Fibroblast of the aortic adventitia (primary cell): ENCODE results near the gene RANBP17. TPM values are rescaled to one million over a fixed set of nuclear protein-coding genes. Genes with fewer than 3 reads are reported as not detected.

Source experiments
- DNase-seq: peaks from one replicate; pipeline ENCODE4 v3.0.0-alpha.2; 2010; ENCODE audit warnings: low read depth
- H3K4me3 ChIP-seq: 2 replicates; pipeline ENCODE4 v1.5.1; 2011; ENCODE audit warnings: low read depth, mild to moderate bottlenecking, control low read depth, low read length, moderate library complexity
- total RNA-seq: library from RNA; depleted of rRNA; stranded (reverse); fragments of >200 nt; gene quantifications from 2 replicates; pipeline ENCODE4 v1.2.3, GENCODE V29; 2012; ENCODE audit warnings: low replicate concordance
- TF ChIP-seq, protein P1 (sequence below): IDR thresholded peaks from 2 replicates; pipeline ENCODE4 v1.5.1; 2011; ENCODE audit warnings: mild to moderate bottlenecking, low read length, control low read depth, inconsistent platforms; ENCODE audit not compliant: insufficient read depth

RANBP17 gene
- total RNA-seq, 1 donor: 10.6 TPM

DNA sequence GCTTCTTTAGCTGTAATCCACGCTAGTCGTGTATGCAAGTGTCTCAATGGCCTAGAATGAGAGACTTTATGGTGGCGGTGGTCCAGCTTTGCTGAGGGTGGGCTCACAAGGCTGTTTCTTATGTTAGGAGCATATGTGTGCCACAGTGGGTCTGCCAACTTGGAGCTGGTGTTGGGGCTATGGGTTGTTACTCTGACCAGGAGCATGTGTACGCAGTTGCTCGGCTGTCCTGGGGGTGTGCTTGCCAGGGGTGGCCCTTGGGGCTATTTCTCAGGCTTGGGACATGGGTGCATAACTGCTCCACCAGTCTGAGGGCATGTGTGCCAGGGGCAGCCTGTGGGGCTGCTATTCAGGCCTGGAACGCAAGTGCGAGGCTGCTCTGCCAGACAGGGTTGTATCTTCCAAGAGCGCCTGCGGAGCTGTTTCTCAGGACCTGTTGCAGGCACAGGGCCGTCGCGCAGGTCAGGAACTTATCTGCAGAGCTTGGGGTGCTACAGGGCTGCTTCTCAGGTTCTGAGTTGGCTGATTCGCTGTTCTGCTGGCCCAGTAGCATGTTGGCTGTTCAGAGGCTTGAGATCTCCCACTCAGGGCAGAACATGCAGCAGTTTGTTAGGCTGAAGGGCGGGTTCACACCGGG is 259.3 kb downstream of the RANBP17 start:
- DNase-seq: no peak
- TF ChIP-seq, protein P1, sequence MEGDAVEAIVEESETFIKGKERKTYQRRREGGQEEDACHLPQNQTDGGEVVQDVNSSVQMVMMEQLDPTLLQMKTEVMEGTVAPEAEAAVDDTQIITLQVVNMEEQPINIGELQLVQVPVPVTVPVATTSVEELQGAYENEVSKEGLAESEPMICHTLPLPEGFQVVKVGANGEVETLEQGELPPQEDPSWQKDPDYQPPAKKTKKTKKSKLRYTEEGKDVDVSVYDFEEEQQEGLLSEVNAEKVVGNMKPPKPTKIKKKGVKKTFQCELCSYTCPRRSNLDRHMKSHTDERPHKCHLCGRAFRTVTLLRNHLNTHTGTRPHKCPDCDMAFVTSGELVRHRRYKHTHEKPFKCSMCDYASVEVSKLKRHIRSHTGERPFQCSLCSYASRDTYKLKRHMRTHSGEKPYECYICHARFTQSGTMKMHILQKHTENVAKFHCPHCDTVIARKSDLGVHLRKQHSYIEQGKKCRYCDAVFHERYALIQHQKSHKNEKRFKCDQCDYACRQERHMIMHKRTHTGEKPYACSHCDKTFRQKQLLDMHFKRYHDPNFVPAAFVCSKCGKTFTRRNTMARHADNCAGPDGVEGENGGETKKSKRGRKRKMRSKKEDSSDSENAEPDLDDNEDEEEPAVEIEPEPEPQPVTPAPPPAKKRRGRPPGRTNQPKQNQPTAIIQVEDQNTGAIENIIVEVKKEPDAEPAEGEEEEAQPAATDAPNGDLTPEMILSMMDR: no peak
- H3K4me3 ChIP-seq: no peak overlapping the region

DNA sequence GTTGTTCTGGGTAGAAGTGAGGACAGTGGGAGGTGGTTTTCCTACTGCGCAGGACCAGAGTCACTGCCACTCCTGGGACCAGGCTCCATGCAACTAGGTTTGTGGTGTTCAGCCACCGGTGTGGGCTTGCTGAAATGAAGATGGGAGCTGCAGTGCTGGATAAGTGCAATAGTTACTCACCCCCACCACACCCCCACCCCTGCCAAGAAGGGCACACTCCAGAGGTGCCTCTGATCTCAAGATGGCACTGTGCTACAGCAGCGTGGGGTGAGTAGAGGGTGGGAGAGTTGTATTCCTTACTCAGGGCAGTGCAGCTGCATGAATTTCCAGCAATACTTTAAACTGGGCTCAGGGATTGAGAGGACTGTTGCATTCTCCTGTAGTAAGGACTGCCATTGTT is 259.8 kb downstream of the RANBP17 start:
- H3K4me3 ChIP-seq: no peak overlapping the region
- TF ChIP-seq, protein P1: no peak
- DNase-seq: no peak

DNA sequence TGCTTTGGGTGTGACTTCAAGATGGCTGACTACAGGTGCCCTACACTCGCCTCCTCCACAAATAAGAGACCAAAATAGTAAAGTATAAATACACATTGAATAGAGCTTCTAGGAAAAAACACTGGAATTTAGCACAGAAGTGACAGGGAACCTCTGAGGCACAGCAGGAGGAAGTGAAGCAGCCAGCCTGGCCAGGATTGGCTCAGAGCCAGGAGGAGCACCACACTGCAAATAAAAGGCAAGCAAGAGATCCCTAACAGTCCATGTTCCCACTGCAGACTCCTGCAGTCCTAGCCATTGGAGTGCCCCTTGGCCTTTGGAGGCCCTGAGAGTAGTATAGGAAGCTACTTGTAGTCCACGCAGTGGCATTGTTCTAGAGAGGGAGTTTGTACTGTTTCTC is 260.6 kb downstream of the RANBP17 start:
- TF ChIP-seq, protein P1: no peak
- no peak for DNase-seq
- H3K4me3 ChIP-seq: no peak overlapping the region

DNA sequence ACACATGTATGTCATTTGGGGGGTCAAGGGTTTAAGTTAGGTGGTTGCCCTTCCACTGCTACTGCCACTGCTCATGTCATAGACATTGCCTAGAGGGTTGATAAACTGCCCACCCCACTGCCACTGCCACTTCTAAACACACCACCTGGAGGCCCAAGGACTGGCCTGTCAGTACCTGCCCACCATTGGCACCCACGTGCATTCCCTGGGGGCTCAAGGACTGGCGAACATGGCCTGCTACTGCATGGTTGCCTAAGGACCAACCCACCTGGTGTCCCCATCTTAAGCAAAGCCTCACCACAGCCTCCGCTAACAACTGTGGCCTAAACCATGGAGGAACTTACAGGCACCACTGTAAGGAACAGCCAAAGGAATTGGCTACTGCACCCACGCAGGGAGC is 261.6 kb downstream of the RANBP17 start:
- no peak for DNase-seq
- TF ChIP-seq, protein P1: no peak
- no peak overlapping the region for H3K4me3 ChIP-seq

DNA sequence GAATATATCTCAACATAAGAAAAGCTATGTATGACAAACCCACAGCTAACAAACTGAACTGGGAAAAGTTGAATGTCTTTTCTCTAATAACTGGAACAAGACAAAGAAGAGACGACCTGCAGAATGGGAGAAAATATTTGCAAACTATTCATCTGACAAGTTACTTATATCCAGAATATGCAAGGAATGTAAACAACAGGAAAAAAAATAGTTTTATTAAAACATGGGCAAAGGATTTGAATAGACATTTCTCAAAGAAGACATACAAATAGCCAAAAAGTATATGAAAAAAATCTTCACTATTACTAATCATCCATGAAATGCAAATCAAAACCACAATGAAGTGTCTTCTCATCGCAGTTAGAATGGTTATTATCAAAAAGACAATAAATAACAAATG is 265.5 kb downstream of the RANBP17 start:
- TF ChIP-seq, protein P1: no peak
- peak; percentile 1 for DNase-seq
- H3K4me3 ChIP-seq: no peak overlapping the region

DNA sequence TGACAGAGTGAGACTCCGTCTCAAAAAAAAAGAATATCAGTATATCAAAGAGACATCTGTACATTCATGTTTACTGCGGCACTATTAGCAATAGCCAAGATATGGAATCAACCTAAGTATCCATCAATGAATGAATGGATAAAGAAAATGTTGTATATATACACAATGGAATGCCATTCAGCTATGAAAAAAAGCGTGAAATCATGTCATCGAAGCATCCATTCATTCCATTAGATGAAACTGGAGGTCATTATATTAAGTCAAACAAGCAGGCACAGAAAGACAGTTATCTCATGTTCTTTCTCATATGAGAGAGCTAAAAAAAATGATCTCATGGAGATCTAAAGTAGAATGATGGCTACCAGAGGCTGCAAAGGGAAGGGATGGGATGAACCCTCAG is 266.3 kb downstream of the RANBP17 start:
- TF ChIP-seq, protein P1: no peak

DNA sequence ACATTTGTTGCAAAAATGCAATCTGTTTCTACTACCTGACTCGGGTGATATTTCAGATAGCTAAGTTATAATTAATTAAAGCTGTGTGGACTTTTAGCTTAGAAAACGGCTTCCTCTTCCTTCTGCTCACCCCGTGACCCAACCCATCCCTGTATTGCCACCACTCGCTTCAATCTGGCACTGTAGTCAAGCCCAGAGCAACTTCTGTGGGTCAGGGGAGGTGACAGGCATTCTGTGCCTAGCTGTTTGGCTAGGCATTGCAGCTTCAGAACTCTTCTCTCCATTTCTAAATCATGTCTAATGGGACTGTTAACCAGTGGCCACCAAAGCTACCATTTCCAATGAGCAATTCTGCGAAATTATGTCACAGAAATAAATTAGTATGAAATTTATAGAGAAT is 267.5 kb downstream of the RANBP17 start:
- H3K4me3 ChIP-seq: no peak overlapping the region
- DNase-seq: no peak
- TF ChIP-seq, protein P1: no peak

More for the DNA sequence above, 266.3 kb downstream of the RANBP17 start:
- no peak overlapping the region for H3K4me3 ChIP-seq
- DNase-seq: no peak
